HepG2 (cell line): Measurements from ENCODE around the gene CLEC18B. TPM values are rescaled to one million over a fixed set of nuclear protein-coding genes. Genes with fewer than 3 reads are reported as not detected.
A peak's percentile ranks its signal among the peaks of the same experiment; 100 is the strongest.

ENCODE experiments used
- ATAC-seq: fragments of 200-7000 bp; cut with Tn5 transposase; 3 replicates; pipeline ENCODE4 v1.9.1; 2020; ENCODE audit warnings: mild to moderate bottlenecking, moderate library complexity
- BruUV-seq: library from RNA; stranded (reverse); fragments of 400-500 nt; replicated peaks from 2 replicates; lab custom pipeline; 2021; lab: Mats Ljungman, UMichigan
- CTCF ChIA-PET: fragments of 300-600 bp; formaldehyde crosslinking; extraction: SDS; loops from one replicate; lab custom pipeline; 2021; ENCODE audit warnings: low total read pairs, inconsistent platforms, low intra/inter-chr PET ratio; lab: Yijun Ruan, JAX
- POLR2A ChIA-PET: fragments of 350-600 bp; sonication (Branson Sonifier 250); formaldehyde crosslinking; loops from one replicate; lab custom pipeline; 2020; ENCODE audit warnings: antibody characterized with exemption, inconsistent platforms; lab: Yijun Ruan, JAX
- DNase-seq: peaks from one replicate; pipeline ENCODE4 v3.0.0-alpha.2; 2015; ENCODE audit warnings: low spot score
- FAIRE-seq: peaks from 3 replicates; lab custom pipeline; 2011; peaks lifted over from hg19 to GRCh38; lab: Jason Lieb, UNC
- H2AFZ ChIP-seq: one replicate; pipeline ENCODE4 v1.6.1; 2011; ENCODE audit warnings: low read length, inconsistent platforms
- H3K27ac ChIP-seq: fragments of 300-600 bp; 3 replicates; pipeline ENCODE4 v1.8.0; 2011; ENCODE audit warnings: mixed run types, mild to moderate bottlenecking, mixed read lengths, low read length, inconsistent platforms; ENCODE audit not compliant: insufficient read depth; ENCODE audit errors: extremely low read length
- H3K27me3 ChIP-seq, 2 experiments: fragments of 200-600 bp in 1 of 2; 2 replicates in 1 of 2; 3 replicates in 1 of 2; pipeline versions ENCODE4 v1.6.0 to v1.8.0; 2011; ENCODE audit warnings: low read length in 2 of 2, mild to moderate bottlenecking in 2 of 2, moderate library complexity in 2 of 2, inconsistent platforms in 1 of 2; ENCODE audit not compliant: insufficient read depth in 2 of 2, control insufficient read depth in 1 of 2
- H3K36me3 ChIP-seq, 2 experiments: fragments of 200-600 bp in 1 of 2; replicated peaks in 1 of 2; 2 replicates in 1 of 2; 3 replicates in 1 of 2; pipeline versions ENCODE4 v1.5.1 to v1.8.0; 2011; ENCODE audit warnings: low read length in 2 of 2, inconsistent platforms in 1 of 2; ENCODE audit not compliant: insufficient read depth in 2 of 2, control insufficient read depth in 1 of 2
- H3K4me1 ChIP-seq: 2 replicates; pipeline ENCODE4 v1.5.1; 2012; ENCODE audit warnings: low read length, inconsistent platforms; ENCODE audit not compliant: insufficient read depth
- H3K4me2 ChIP-seq: 2 replicates; pipeline ENCODE4 v1.6.0; 2011; ENCODE audit warnings: low read depth, low read length, inconsistent platforms
- H3K4me3 ChIP-seq, 3 experiments: fragments of 200-600 bp in 1 of 3; sonication (generic), shearing (Covaris generic) in 1 of 3; replicated peaks in 1 of 3; 2 replicates each; pipeline ENCODE4 v1.5.1; 2011 to 2016; ENCODE audit warnings: low read length in 3 of 3, inconsistent platforms in 2 of 3, low read depth in 2 of 3, mild to moderate bottlenecking in 2 of 3, control low read depth in 1 of 3, mixed read lengths in 1 of 3; ENCODE audit not compliant: insufficient read depth in 1 of 3
- H3K79me2 ChIP-seq: one replicate; pipeline ENCODE4 v1.6.1; 2011; ENCODE audit warnings: low read length, inconsistent platforms; ENCODE audit not compliant: insufficient read depth
- H3K9ac ChIP-seq: 2 replicates; pipeline ENCODE4 v1.6.0; 2011; ENCODE audit warnings: mild to moderate bottlenecking, low read depth, low read length, inconsistent platforms; ENCODE audit not compliant: insufficient read depth
- H3K9me3 ChIP-seq: 2 replicates; pipeline ENCODE4 v1.5.1; 2012; ENCODE audit warnings: mild to moderate bottlenecking, low read length
- H4K20me1 ChIP-seq: 2 replicates; pipeline ENCODE4 v1.6.0; 2011; ENCODE audit warnings: inconsistent platforms, mild to moderate bottlenecking, low read length, moderate library complexity; ENCODE audit not compliant: insufficient read depth
- FOXO1 ChIP-seq: sonication (generic); formaldehyde crosslinking; IDR thresholded peaks from 2 replicates; pipeline ENCODE4 v1.4.0; 2020; ENCODE audit warnings: missing genetic modification reagents
- HCFC1 ChIP-seq: fragments of 150-350 bp; IDR thresholded peaks from 2 replicates; pipeline ENCODE4 v1.6.1; 2014; ENCODE audit warnings: low read depth, low read length
- HNF4A ChIP-seq: sonication (generic); formaldehyde crosslinking; IDR thresholded peaks from 2 replicates; pipeline ENCODE4 v1.4.0; 2020; ENCODE audit warnings: missing genetic modification reagents
- HNF4G ChIP-seq, 2 experiments: sonication (generic) in 1 of 2; formaldehyde crosslinking in 1 of 2; IDR thresholded peaks; 2 replicates each; pipeline versions ENCODE4 v1.4.0 to v1.6.1; 2011 to 2020; ENCODE audit warnings: borderline replicate concordance in 2 of 2, low read depth in 2 of 2, mild to moderate bottlenecking in 2 of 2, low read length in 1 of 2, missing genetic modification reagents in 1 of 2, moderate library complexity in 1 of 2
- TCF7 ChIP-seq: sonication (generic); IDR thresholded peaks from 2 replicates; pipeline ENCODE4 v1.6.1; 2016; ENCODE audit warnings: antibody characterized with exemption, low read depth
- ZNF12 ChIP-seq: sonication (generic); formaldehyde crosslinking; IDR thresholded peaks from 2 replicates; pipeline ENCODE4 v1.5.0; 2020; ENCODE audit warnings: missing genetic modification reagents
- ZNF713 ChIP-seq: sonication (generic); formaldehyde crosslinking; IDR thresholded peaks from 2 replicates; pipeline ENCODE4 v1.4.0; 2020; ENCODE audit warnings: mild to moderate bottlenecking, missing genetic modification reagents
- WGBS: methylation state at CpG from one replicate; pipeline ENCODE4 v1.1.6; 2017; ENCODE audit warnings: low lambda C conversion rate; 5-methylcytosine and 5-hydroxymethylcytosine counted together
- in situ Hi-C: cut with HindIII; loops from 2 replicates; pipeline ENCODE4 v1.10.0; 2017; ENCODE audit warnings: low pct_unique_long_range_greater_than_20kb; ENCODE audit not compliant: extremely low pct_ligation_motif_present
- intact Hi-C: fragments of 100-400 bp; cut with micrococcal nuclease; formaldehyde crosslinking; loops from one replicate; pipeline ENCODE4 v1.10.0; 2022; ENCODE audit not compliant: unreplicated experiment
- polyA plus RNA-seq, 8 experiments: library from polyadenylated mRNA; depleted of rRNA in 3 of 8; stranded (reverse) in 7 of 8; unstranded in 1 of 8; fragments of >200 nt; fragmentation: Illumina TruSeq in 4 of 8; extraction: Trizol in 4 of 8; gene quantifications; 2 replicates each; pipeline versions ENCODE4 v1.2.1 to v1.2.3, GENCODE V29; 2011 to 2016; ENCODE audit warnings: low read depth in 4 of 8, missing spikeins in 1 of 8, mixed read lengths in 1 of 8; ENCODE audit not compliant: insufficient read depth in 1 of 8
- total RNA-seq, 5 experiments: library from RNA; depleted of rRNA; stranded (reverse); fragments of >200 nt; fragmentation: Illumina TruSeq; extraction: Trizol; gene quantifications; 2 replicates each; pipeline ENCODE4 v1.2.3, GENCODE V29; 2016; ENCODE audit warnings: low read depth in 1 of 5
- TF ChIP-seq, protein P1 (sequence below): sonication (generic); formaldehyde crosslinking; IDR thresholded peaks from 2 replicates; pipeline ENCODE4 v1.5.0; 2020; ENCODE audit warnings: missing genetic modification reagents
- TF ChIP-seq, protein P2 (sequence below): IDR thresholded peaks from 2 replicates; pipeline ENCODE4 v1.6.1; 2016; ENCODE audit warnings: missing genetic modification reagents, missing compliant biosample characterization
- TF ChIP-seq, protein P3 (sequence below): IDR thresholded peaks from 2 replicates; pipeline ENCODE4 v1.6.1; 2016; ENCODE audit warnings: low read depth, borderline replicate concordance
- TF ChIP-seq, protein P4 (sequence below): sonication (generic); formaldehyde crosslinking; IDR thresholded peaks from 2 replicates; pipeline ENCODE4 v1.4.0; 2020; ENCODE audit warnings: mild to moderate bottlenecking, missing genetic modification reagents
- TF ChIP-seq, protein P5 (sequence below): sonication (generic); formaldehyde crosslinking; IDR thresholded peaks from 2 replicates; pipeline ENCODE4 v1.4.0; 2020; ENCODE audit warnings: low read depth, mild to moderate bottlenecking, missing genetic modification reagents

The CLEC18B gene
- total and polyA plus RNA-seq, 2 of the 13 experiments (the other 11 are each of a cell fraction or from before 2014, with no cell fraction given): 0.31 to 1.1 TPM

DNA sequence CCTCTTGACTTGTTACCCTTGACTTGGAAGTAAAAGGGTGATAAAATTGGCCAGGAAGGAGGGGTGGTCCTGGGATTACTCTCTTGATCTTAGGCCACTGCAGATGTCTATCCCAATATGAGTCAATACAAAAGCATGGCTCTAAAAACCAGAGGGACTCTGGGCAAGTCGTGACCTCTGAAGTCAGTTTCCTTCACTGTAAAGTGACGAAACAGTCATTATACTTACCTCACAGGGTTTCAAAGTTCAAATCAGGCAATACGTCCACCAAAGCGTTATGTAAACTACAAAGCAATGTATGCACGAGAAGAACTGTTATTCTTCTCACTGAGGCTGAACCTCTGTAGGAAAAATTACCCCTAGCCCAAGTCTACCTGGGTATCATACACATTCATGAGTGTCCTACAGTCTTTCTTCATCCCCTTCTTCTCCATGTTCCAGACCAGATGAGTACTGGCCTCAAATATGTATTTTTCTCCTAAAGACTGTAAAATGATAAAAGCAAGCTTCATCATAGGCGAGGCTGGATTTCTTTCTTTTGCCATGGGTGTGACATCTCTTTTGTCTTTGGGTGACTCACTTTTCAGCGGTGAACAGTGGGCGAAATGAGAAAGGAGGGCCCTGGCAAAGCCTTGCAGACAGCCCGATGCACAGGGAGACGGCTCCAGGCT is 34.5 kb upstream of the CLEC18B start:
- in situ Hi-C loops: no loop called here
- Histone ChIP-seq H3K27me3 (no peaks in the 10 kb centered on the region), H3K27ac (peak overlapping the region; percentile 52), H2AFZ (no peak overlapping the region), H3K4me2 (no peak overlapping the region), H3K9ac (no peak overlapping the region), H3K79me2 (no peaks in the 10 kb centered on the region), H3K36me3 (peaks cover 17 to 61% of the 10 kb centered on the region in 2 experiments), H3K9me3 (no peaks in the 10 kb centered on the region), H3K4me1 (peaks cover 18% of the 10 kb centered on the region), H3K4me3 (no peak overlapping the region), H4K20me1 (no peaks in the 10 kb centered on the region)
- POLR2A ChIA-PET: no interaction called here
- CTCF ChIA-PET: no interaction called here
- no TSS peak for BruUV-seq
- WGBS: 58% methylated on average over 10 of the region's 10 CpGs
- peak; percentile 84 for FAIRE-seq
- peak; percentile 90 for DNase-seq
- intact Hi-C loops: loop anchor here (1.0 kb wide), 1 partner anchor 13 kb away; no protein-coding TSS in a partner anchor
- peak; percentile 65 for ATAC-seq
- TF ChIP-seq HNF4A (peak; percentile 96), HNF4G (IDR thresholded peaks at IDR 0.05; ENCODE audit: borderline replicate concordance, low read depth, low read length) (peak; percentile 74), HNF4G (CRISPR knock-in tag; IDR thresholded peaks at IDR 0.05; ENCODE audit: borderline replicate concordance, low read depth) (no peak), ZNF713 (CRISPR knock-in tag) (no peak), TCF7 (0 out of 2 replicates have a peak, but pooled peaks have one; percentile 14), FOXO1 (no peak), ZNF12 (peak; percentile 59; the same call in 1 of the 2 replicates), HCFC1 (no peak)
- TF ChIP-seq, protein P1, sequence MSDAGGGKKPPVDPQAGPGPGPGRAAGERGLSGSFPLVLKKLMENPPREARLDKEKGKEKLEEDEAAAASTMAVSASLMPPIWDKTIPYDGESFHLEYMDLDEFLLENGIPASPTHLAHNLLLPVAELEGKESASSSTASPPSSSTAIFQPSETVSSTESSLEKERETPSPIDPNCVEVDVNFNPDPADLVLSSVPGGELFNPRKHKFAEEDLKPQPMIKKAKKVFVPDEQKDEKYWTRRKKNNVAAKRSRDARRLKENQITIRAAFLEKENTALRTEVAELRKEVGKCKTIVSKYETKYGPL (CRISPR knock-in tag): peak; percentile 82; the same call in 1 of the 2 replicates
- TF ChIP-seq, protein P2, sequence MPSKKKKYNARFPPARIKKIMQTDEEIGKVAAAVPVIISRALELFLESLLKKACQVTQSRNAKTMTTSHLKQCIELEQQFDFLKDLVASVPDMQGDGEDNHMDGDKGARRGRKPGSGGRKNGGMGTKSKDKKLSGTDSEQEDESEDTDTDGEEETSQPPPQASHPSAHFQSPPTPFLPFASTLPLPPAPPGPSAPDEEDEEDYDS: no peak
- TF ChIP-seq, protein P3, sequence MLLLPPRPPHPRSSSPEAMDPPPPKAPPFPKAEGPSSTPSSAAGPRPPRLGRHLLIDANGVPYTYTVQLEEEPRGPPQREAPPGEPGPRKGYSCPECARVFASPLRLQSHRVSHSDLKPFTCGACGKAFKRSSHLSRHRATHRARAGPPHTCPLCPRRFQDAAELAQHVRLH (CRISPR knock-in tag): 0 out of 2 replicates have a peak, but pooled peaks have one; percentile 31
- TF ChIP-seq, protein P4, sequence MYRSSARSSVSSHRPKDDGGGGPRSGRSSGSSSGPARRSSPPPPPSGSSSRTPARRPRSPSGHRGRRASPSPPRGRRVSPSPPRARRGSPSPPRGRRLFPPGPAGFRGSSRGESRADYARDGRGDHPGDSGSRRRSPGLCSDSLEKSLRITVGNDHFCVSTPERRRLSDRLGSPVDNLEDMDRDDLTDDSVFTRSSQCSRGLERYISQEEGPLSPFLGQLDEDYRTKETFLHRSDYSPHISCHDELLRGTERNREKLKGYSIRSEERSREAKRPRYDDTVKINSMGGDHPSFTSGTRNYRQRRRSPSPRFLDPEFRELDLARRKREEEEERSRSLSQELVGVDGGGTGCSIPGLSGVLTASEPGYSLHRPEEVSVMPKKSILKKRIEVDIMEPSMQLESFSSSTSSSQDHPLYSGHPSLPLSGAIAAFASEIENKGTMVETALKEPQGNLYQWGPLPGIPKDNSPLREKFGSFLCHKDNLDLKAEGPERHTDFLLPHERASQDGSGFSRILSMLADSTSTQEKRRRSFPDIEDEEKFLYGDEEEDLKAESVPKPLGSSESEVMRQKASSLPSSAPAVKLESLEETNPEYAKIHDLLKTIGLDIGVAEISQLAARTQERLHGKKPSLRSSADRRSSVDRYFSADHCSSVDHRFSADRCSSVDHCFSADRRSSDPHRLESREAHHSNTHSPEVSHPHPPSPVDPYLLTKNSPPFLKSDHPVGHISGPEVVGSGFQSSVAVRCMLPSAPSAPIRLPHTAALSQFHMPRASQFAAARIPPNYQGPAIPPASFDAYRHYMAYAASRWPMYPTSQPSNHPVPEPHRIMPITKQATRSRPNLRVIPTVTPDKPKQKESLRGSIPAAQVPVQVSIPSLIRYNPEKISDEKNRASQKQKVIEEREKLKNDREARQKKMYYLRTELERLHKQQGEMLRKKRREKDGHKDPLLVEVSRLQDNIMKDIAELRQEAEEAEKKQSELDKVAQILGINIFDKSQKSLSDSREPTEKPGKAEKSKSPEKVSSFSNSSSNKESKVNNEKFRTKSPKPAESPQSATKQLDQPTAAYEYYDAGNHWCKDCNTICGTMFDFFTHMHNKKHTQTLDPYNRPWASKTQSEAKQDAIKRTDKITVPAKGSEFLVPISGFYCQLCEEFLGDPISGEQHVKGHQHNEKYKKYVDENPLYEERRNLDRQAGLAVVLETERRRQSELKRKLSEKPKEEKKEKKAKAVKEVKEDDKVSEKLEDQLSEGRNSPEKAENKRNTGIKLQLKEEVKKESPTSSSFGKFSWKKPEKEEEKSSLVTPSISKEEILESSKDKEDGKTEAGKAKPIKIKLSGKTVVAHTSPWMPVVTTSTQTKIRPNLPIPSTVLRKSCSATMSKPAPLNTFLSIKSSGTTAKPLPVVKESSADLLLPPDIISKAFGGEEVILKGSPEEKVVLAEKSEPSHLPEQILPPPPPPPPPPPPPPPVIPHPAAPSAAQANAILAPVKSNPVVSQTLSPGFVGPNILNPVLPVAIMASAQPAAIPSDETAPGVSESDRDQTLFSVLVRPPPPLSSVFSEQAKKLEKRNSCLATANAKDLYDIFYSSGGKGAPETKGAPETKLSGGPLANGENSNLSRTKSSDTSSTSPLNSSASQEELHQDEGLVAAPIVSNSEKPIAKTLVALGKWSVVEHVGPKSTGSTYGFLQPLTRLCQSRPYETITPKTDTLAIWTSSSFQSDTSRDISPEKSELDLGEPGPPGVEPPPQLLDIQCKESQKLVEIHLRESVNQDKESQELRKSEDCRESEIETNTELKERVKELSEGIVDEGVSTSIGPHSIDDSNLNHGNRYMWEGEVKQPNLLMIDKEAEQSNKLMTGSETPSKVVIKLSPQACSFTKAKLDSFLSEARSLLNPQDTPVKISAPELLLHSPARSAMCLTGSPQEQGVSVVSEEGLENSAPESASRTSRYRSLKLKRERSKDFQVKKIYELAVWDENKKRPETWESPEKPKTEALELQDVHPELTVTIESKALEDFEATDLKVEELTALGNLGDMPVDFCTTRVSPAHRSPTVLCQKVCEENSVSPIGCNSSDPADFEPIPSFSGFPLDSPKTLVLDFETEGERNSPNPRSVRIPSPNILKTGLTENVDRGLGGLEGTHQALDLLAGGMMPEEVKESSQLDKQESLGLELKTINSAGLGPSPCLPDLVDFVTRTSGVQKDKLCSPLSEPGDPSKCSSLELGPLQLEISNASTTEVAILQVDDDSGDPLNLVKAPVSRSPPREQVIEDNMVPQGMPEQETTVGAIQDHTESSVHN: no peak
- TF ChIP-seq, protein P5, sequence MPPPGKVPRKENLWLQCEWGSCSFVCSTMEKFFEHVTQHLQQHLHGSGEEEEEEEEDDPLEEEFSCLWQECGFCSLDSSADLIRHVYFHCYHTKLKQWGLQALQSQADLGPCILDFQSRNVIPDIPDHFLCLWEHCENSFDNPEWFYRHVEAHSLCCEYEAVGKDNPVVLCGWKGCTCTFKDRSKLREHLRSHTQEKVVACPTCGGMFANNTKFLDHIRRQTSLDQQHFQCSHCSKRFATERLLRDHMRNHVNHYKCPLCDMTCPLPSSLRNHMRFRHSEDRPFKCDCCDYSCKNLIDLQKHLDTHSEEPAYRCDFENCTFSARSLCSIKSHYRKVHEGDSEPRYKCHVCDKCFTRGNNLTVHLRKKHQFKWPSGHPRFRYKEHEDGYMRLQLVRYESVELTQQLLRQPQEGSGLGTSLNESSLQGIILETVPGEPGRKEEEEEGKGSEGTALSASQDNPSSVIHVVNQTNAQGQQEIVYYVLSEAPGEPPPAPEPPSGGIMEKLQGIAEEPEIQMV: 0 out of 2 replicates have a peak, but pooled peaks have one; percentile 20
